Vagina (tissue), 2 donors: ENCODE results near the gene IL1RAPL2. TPM values are rescaled to one million over a fixed set of nuclear protein-coding genes. Genes with fewer than 3 reads are reported as not detected.

Experiments
- DNase-seq, 2 donors: peaks; one replicate each; pipeline ENCODE4 v3.0.0-alpha.2; 2017; ENCODE audit errors: extremely low spot score in 2 of 2
- H3K27ac ChIP-seq: fragments of 200-600 bp; sonication (generic); one replicate; pipeline ENCODE4 v1.5.1; 2019
- H3K27me3 ChIP-seq: fragments of 200-600 bp; sonication (generic); one replicate; pipeline ENCODE4 v1.5.1; 2019
- H3K36me3 ChIP-seq, 2 donors: fragments of 200-600 bp; sonication (generic); one replicate each; pipeline ENCODE4 v1.5.1; 2017 to 2019
- H3K4me1 ChIP-seq: fragments of 200-600 bp; sonication (generic); one replicate; pipeline ENCODE4 v1.5.1; 2019
- H3K4me3 ChIP-seq, 2 donors: fragments of 200-600 bp; sonication (generic); 1 replicate in 1 of 2; 2 replicates in 1 of 2; pipeline ENCODE4 v1.5.1; 2016 to 2019
- H3K9me3 ChIP-seq: fragments of 200-600 bp; sonication (generic); one replicate; pipeline ENCODE4 v1.5.1; 2019
- CTCF ChIP-seq, 3 experiments: fragments of 450-650 bp in 2 of 3; fragments of 200-600 bp in 1 of 3; sonication (generic) in 1 of 3; IDR thresholded peaks; one replicate each; pipeline ENCODE4 v1.5.1; 2017 to 2019; ENCODE audit warnings: antibody characterized with exemption in 3 of 3, mild to moderate bottlenecking in 2 of 3, moderate library complexity in 2 of 3
- POLR2A ChIP-seq, 2 donors: fragments of 450-650 bp; IDR thresholded peaks; one replicate each; pipeline ENCODE4 v1.6.1; 2017; ENCODE audit warnings: antibody characterized with exemption in 2 of 2, mild to moderate bottlenecking in 2 of 2, moderate library complexity in 2 of 2
- POLR2AphosphoS5 ChIP-seq, 2 donors: sonication (generic); formaldehyde crosslinking; IDR thresholded peaks; one replicate each; pipeline ENCODE4 v1.9.0; 2017; ENCODE audit warnings: antibody characterized with exemption in 2 of 2, mild to moderate bottlenecking in 2 of 2, low read depth in 1 of 2; ENCODE audit not compliant: insufficient read depth in 1 of 2
- intact Hi-C: fragments of 100-400 bp; cut with DNase I; formaldehyde crosslinking; loops from one replicate; pipeline ENCODE4 v1.15.1; 2023
- total RNA-seq: library from RNA; depleted of rRNA; stranded (reverse); fragments of >200 nt; gene quantifications from one replicate; pipeline ENCODE4 v1.2.3, GENCODE V29; 2016

Gene IL1RAPL2
- total RNA-seq, 1 donor from 2014 or later, result 0.25 TPM

- Histone ChIP-seq H3K36me3 (no peaks in the 10 kb centered on the region), H3K27me3 (no peaks in the 10 kb centered on the region), H3K9me3 (no peaks in the 10 kb centered on the region), H3K4me1 (no peaks in the 10 kb centered on the region), H3K27ac (no peak overlapping the region), H3K4me3 (no peak overlapping the region)
- no peak for DNase-seq
- TF ChIP-seq POLR2A (IDR thresholded peaks at IDR 0.05), result no peak
- no peak for TF ChIP-seq CTCF (IDR thresholded peaks at IDR 0.05)
- TF ChIP-seq POLR2AphosphoS5 (IDR thresholded peaks at IDR 0.05; ENCODE audit: insufficient read depth in 1 of 2, low read depth in 1 of 2), result no peak
- intact Hi-C loops, result no loop called here
These were observed 897.5 kb downstream of the IL1RAPL2 start for GRCh38 chrX:105463473-105463872.

GRCh38 chrX:105464618-105465017 lies 898.6 kb downstream of the IL1RAPL2 start:
- intact Hi-C loops, result no loop called here

GRCh38 chrX:105468741-105469140 lies 902.7 kb downstream of the IL1RAPL2 start:
- Histone ChIP-seq H3K27me3 (no peaks in the 10 kb centered on the region), H3K27ac (no peak overlapping the region), H3K9me3 (no peaks in the 10 kb centered on the region), H3K4me3 (no peak overlapping the region), H3K36me3 (no peaks in the 10 kb centered on the region), H3K4me1 (no peaks in the 10 kb centered on the region)
- intact Hi-C loops, result no loop called here
- no peak for DNase-seq
- TF ChIP-seq POLR2A (IDR thresholded peaks at IDR 0.05) (no peak), POLR2AphosphoS5 (IDR thresholded peaks at IDR 0.05; ENCODE audit: insufficient read depth in 1 of 2, low read depth in 1 of 2) (no peak), CTCF (IDR thresholded peaks at IDR 0.05) (no peak)

More at GRCh38 chrX:105464618-105465017, 898.6 kb downstream of the IL1RAPL2 start:
- H3K36me3 ChIP-seq, result no peaks in the 10 kb centered on the region
- no peaks in the 10 kb centered on the region for H3K4me1 ChIP-seq
- no peak for DNase-seq
- no peaks in the 10 kb centered on the region for H3K27me3 ChIP-seq
- TF ChIP-seq POLR2AphosphoS5 (IDR thresholded peaks at IDR 0.05; ENCODE audit: insufficient read depth in 1 of 2, low read depth in 1 of 2) (no peak), CTCF (IDR thresholded peaks at IDR 0.05) (no peak), POLR2A (IDR thresholded peaks at IDR 0.05) (no peak)
- no peak overlapping the region for H3K4me3 ChIP-seq
- H3K9me3 ChIP-seq, result no peaks in the 10 kb centered on the region
- H3K27ac ChIP-seq, result no peak overlapping the region

- no peaks in the 10 kb centered on the region for H3K27me3 ChIP-seq
- TF ChIP-seq POLR2A (IDR thresholded peaks at IDR 0.05), result no peak
- no peak for TF ChIP-seq POLR2AphosphoS5 (IDR thresholded peaks at IDR 0.05; ENCODE audit: insufficient read depth in 1 of 2, low read depth in 1 of 2)
- TF ChIP-seq CTCF (IDR thresholded peaks at IDR 0.05), result no peak
- intact Hi-C loops, result no loop called here
- no peaks in the 10 kb centered on the region for H3K36me3 ChIP-seq
- no peaks in the 10 kb centered on the region for H3K4me1 ChIP-seq
- H3K4me3 ChIP-seq, result no peak overlapping the region
- H3K9me3 ChIP-seq, result no peaks in the 10 kb centered on the region
- H3K27ac ChIP-seq, result no peak overlapping the region
- no peak for DNase-seq
These were observed 905.6 kb downstream of the IL1RAPL2 start for GRCh38 chrX:105471597-105471996.

GRCh38 chrX:105475801-105476200 lies 909.8 kb downstream of the IL1RAPL2 start:
- Histone ChIP-seq H3K4me1 (no peaks in the 10 kb centered on the region), H3K27ac (no peak overlapping the region), H3K4me3 (no peak overlapping the region), H3K27me3 (no peaks in the 10 kb centered on the region), H3K36me3 (no peaks in the 10 kb centered on the region), H3K9me3 (no peaks in the 10 kb centered on the region)
- DNase-seq, result no peak
- no peak for TF ChIP-seq POLR2AphosphoS5 (IDR thresholded peaks at IDR 0.05; ENCODE audit: insufficient read depth in 1 of 2, low read depth in 1 of 2)
- no peak for TF ChIP-seq CTCF (IDR thresholded peaks at IDR 0.05)
- TF ChIP-seq POLR2A (IDR thresholded peaks at IDR 0.05), result no peak
- intact Hi-C loops, result no loop called here
